Hepatocyte (in vitro differentiated cells): ENCODE data around the gene SYT2. TPM values are rescaled to one million over a fixed set of nuclear protein-coding genes. Genes with fewer than 3 reads are reported as not detected.
"Not testable (repeated sequence)": the region's sequence is repeated elsewhere in the genome, so short reads cannot be mapped to it uniquely, and the experiment has no call there.

Experiments
- DNase-seq: peaks from one replicate; pipeline ENCODE4 v3.0.0-alpha.2; 2016; ENCODE audit warnings: low spot score
- H2AFZ ChIP-seq: fragments of 200-600 bp; sonication (generic); 2 replicates; pipeline ENCODE4 v1.6.0; 2016; ENCODE audit warnings: antibody characterized with exemption, mild to moderate bottlenecking
- H3K27ac ChIP-seq: fragments of 200-600 bp; sonication (generic); 2 replicates; pipeline ENCODE4 v1.5.1; 2016; ENCODE audit warnings: mild to moderate bottlenecking
- H3K27me3 ChIP-seq: fragments of 200-600 bp; sonication (generic); 2 replicates; pipeline ENCODE4 v1.6.1; 2016
- H3K36me3 ChIP-seq: fragments of 200-600 bp; sonication (generic); replicated peaks from 2 replicates; pipeline ENCODE4 v1.5.1; 2016; ENCODE audit warnings: low read depth; ENCODE audit not compliant: insufficient read depth
- H3K4me1 ChIP-seq: fragments of 200-600 bp; sonication (generic); 2 replicates; pipeline ENCODE4 v1.5.1; 2016; ENCODE audit warnings: mild to moderate bottlenecking, moderate library complexity; ENCODE audit not compliant: insufficient read depth
- H3K4me2 ChIP-seq: fragments of 200-600 bp; sonication (generic); 2 replicates; pipeline ENCODE4 v1.6.0; 2016
- H3K4me3 ChIP-seq: fragments of 200-600 bp; sonication (generic); 2 replicates; pipeline ENCODE4 v1.5.1; 2016; ENCODE audit warnings: mild to moderate bottlenecking
- H3K79me2 ChIP-seq: fragments of 200-600 bp; sonication (generic); 2 replicates; pipeline ENCODE4 v1.6.0; 2017; ENCODE audit warnings: mild to moderate bottlenecking
- H3K9me2 ChIP-seq: fragments of 200-600 bp; sonication (generic); replicated peaks from 2 replicates; pipeline ENCODE4 v1.6.0; 2017; ENCODE audit warnings: mild to moderate bottlenecking; ENCODE audit not compliant: insufficient read depth
- H3K9me3 ChIP-seq: fragments of 200-600 bp; sonication (generic); 2 replicates; pipeline ENCODE4 v1.5.1; 2016; ENCODE audit warnings: low read depth, mild to moderate bottlenecking
- H4K20me1 ChIP-seq: fragments of 200-600 bp; sonication (generic); 2 replicates; pipeline ENCODE4 v1.6.0; 2016; ENCODE audit warnings: mild to moderate bottlenecking; ENCODE audit not compliant: insufficient read depth, poor library complexity, severe bottlenecking
- CTCF ChIP-seq: fragments of 200-600 bp; sonication (generic); IDR thresholded peaks from 2 replicates; pipeline ENCODE4 v1.5.1; 2016; ENCODE audit warnings: antibody characterized with exemption, mild to moderate bottlenecking; ENCODE audit not compliant: poor library complexity
- EZH2 ChIP-seq: fragments of 200-600 bp; sonication (generic); IDR thresholded peaks from 2 replicates; pipeline ENCODE4 v1.6.1; 2016; ENCODE audit warnings: antibody characterized with exemption, mild to moderate bottlenecking, borderline replicate concordance
- EZH2phosphoT487 ChIP-seq: fragments of 200-600 bp; sonication (generic); IDR thresholded peaks from one replicate; pipeline ENCODE4 v1.6.1; 2018; ENCODE audit warnings: antibody characterized with exemption, mild to moderate bottlenecking, low read depth, moderate library complexity; ENCODE audit not compliant: unreplicated experiment, severe bottlenecking
- WGBS: methylation state at CpG from one replicate; pipeline ENCODE4 v1.1.6; 2016; ENCODE audit warnings: low lambda C conversion rate; ENCODE audit errors: missing lambda C conversion rate; 5-methylcytosine and 5-hydroxymethylcytosine counted together
- polyA plus RNA-seq: library from polyadenylated mRNA; unstranded; fragments of >200 nt; fragmentation: Nextera tagmentation; extraction: Ambion mirVana; gene quantifications from 2 replicates; pipeline ENCODE4 v1.2.1, GENCODE V29; 2016
- total RNA-seq: library from RNA; depleted of rRNA; stranded (reverse); fragments of >200 nt; gene quantifications from 2 replicates; pipeline ENCODE4 v1.2.3, GENCODE V29; 2014

SYT2 gene
- total and polyA plus RNA-seq, 2 experiments from 2014 or later = 0.81 to 0.90 TPM

- no peaks in the 10 kb centered on the region for H3K27me3 ChIP-seq
- no peak overlapping the region for H2AFZ ChIP-seq
- H3K9me3 ChIP-seq = no peaks in the 10 kb centered on the region
- no peaks in the 10 kb centered on the region for H3K9me2 ChIP-seq
- DNase-seq = no peak
- no peak overlapping the region for H3K4me3 ChIP-seq
- no peak overlapping the region for H3K27ac ChIP-seq
- peaks cover 15% of the 10 kb centered on the region for H3K36me3 ChIP-seq
- no peak overlapping the region for H3K4me2 ChIP-seq
- WGBS = 97% methylated on average over 3 of the region's 3 CpGs
- no peaks in the 10 kb centered on the region for H3K4me1 ChIP-seq
- H4K20me1 ChIP-seq = no peaks in the 10 kb centered on the region
- peaks cover 22% of the 10 kb centered on the region for H3K79me2 ChIP-seq
- no peak for TF ChIP-seq CTCF
- TF ChIP-seq EZH2phosphoT487 = no peak
- TF ChIP-seq EZH2 = no peak
Observed at GRCh38 chr1:202745323-202745888, 35.2 kb upstream of the SYT2 start.

GRCh38 chr1:202744770-202745169, 34.5 kb upstream of the SYT2 start:
- not testable (repeated sequence) for H4K20me1 ChIP-seq, H3K4me3 ChIP-seq, H3K4me1 ChIP-seq, H3K9me2 ChIP-seq, H2AFZ ChIP-seq, DNase-seq, H3K9me3 ChIP-seq, H3K27me3 ChIP-seq, H3K27ac ChIP-seq, H3K4me2 ChIP-seq
- Histone ChIP-seq H3K79me2 (peaks cover 22% of the 10 kb centered on the region), H3K36me3 (peaks cover 15% of the 10 kb centered on the region)
- WGBS = 99% methylated on average over 3 of the region's 3 CpGs

- no peak overlapping the region for H3K4me3 ChIP-seq
- no peak for DNase-seq
- no peaks in the 10 kb centered on the region for H3K9me2 ChIP-seq
- no peak overlapping the region for H2AFZ ChIP-seq
- peaks cover 6% of the 10 kb centered on the region for H3K36me3 ChIP-seq
- no peaks in the 10 kb centered on the region for H3K9me3 ChIP-seq
- H3K4me2 ChIP-seq = no peak overlapping the region
- TF ChIP-seq EZH2 (no peak), EZH2phosphoT487 (no peak), CTCF (no peak)
- WGBS = 98% methylated on average over 6 of the region's 6 CpGs
- no peaks in the 10 kb centered on the region for H4K20me1 ChIP-seq
- peaks cover 18% of the 10 kb centered on the region for H3K79me2 ChIP-seq
- H3K27ac ChIP-seq = no peak overlapping the region
- no peaks in the 10 kb centered on the region for H3K4me1 ChIP-seq
- H3K27me3 ChIP-seq = no peaks in the 10 kb centered on the region
Observed at GRCh38 chr1:202742496-202742895, 32.2 kb upstream of the SYT2 start.

GRCh38 chr1:202733251-202733650, 23.0 kb upstream of the SYT2 start:
- H3K4me1 ChIP-seq = no peaks in the 10 kb centered on the region
- no peak overlapping the region for H3K27ac ChIP-seq
- peaks cover 13% of the 10 kb centered on the region for H4K20me1 ChIP-seq
- H3K27me3 ChIP-seq = no peaks in the 10 kb centered on the region
- no peak for TF ChIP-seq EZH2phosphoT487
- no peak for TF ChIP-seq EZH2
- no peak for TF ChIP-seq CTCF
- DNase-seq = no peak
- H3K9me2 ChIP-seq = no peaks in the 10 kb centered on the region
- no peak overlapping the region for H3K4me3 ChIP-seq
- H3K9me3 ChIP-seq = no peaks in the 10 kb centered on the region
- 97% methylated on average over 10 of the region's 10 CpGs for WGBS
- no peak overlapping the region for H2AFZ ChIP-seq
- peaks cover 3% of the 10 kb centered on the region for H3K79me2 ChIP-seq
- peaks cover 12% of the 10 kb centered on the region for H3K36me3 ChIP-seq
- no peak overlapping the region for H3K4me2 ChIP-seq
